Activated B cell treated with CpG ODN at 0.5 μM for 24 hours (primary cell): ENCODE results near the gene SLC25A24. TPM values are rescaled to one million over a fixed set of nuclear protein-coding genes. Genes with fewer than 3 reads are reported as not detected.

Source experiments
- ATAC-seq: fragments of 200-7000 bp; cut with Tn5 transposase; one replicate; pipeline ENCODE4 v1.10.0; 2021; ENCODE audit warnings: low read depth, mild to moderate bottlenecking, moderate library complexity
- CTCF ChIA-PET: fragments of 350-600 bp; sonication (Branson Sonifier 250); formaldehyde crosslinking; loops from one replicate; lab custom pipeline; 2021; ENCODE audit warnings: antibody characterized with exemption; lab: Charles Lee
- POLR2A ChIA-PET: fragments of 350-600 bp; sonication (Branson Sonifier 250); formaldehyde crosslinking; loops from one replicate; lab custom pipeline; 2021; ENCODE audit warnings: antibody characterized with exemption; lab: Charles Lee
- DNase-seq: peaks from one replicate; pipeline ENCODE4 v3.0.0; 2022
- H3K27ac Mint-ChIP-seq: one replicate; pipeline ENCODE4 v1.8.0; 2020; ENCODE audit warnings: mixed read lengths
- H3K27me3 Mint-ChIP-seq: one replicate; pipeline ENCODE4 v1.8.0; 2021; ENCODE audit warnings: mixed read lengths
- H3K36me3 Mint-ChIP-seq: one replicate; pipeline ENCODE4 v1.8.0; 2021; ENCODE audit warnings: low read depth, mixed read lengths
- H3K4me1 Mint-ChIP-seq: one replicate; pipeline ENCODE4 v1.8.0; 2021; ENCODE audit warnings: mixed read lengths
- H3K4me3 Mint-ChIP-seq: one replicate; pipeline ENCODE4 v1.8.0; 2020; ENCODE audit warnings: mild to moderate bottlenecking, mixed read lengths
- H3K9me3 Mint-ChIP-seq: one replicate; pipeline ENCODE4 v1.8.0; 2020; ENCODE audit warnings: mixed read lengths
- CTCF ChIP-seq: fragments of 200-600 bp; IDR thresholded peaks from one replicate; pipeline ENCODE4 v1.8.0; 2022; ENCODE audit warnings: antibody characterized with exemption, mild to moderate bottlenecking
- intact Hi-C: fragments of 100-400 bp; cut with micrococcal nuclease; formaldehyde crosslinking; loops from one replicate; pipeline ENCODE4 v1.15.1; 2024
- total RNA-seq: library from RNA; stranded (reverse); gene quantifications from 2 replicates; pipeline ENCODE4 v1.2.3, GENCODE V29; 2022

The SLC25A24 gene
- total RNA-seq, 1 donor from 2014 or later = 22.1 TPM

GRCh38 chr1:108084866-108085477 is 115.2 kb downstream of the SLC25A24 start:
- POLR2A ChIA-PET = no interaction called here
- H3K4me3 Mint-ChIP-seq = no peak overlapping the region
- DNase-seq (no peak), ATAC-seq (no peak)
- no peaks in the 10 kb centered on the region for H3K27me3 Mint-ChIP-seq
- CTCF ChIA-PET = no interaction called here
- H3K36me3 Mint-ChIP-seq = no peaks in the 10 kb centered on the region
- no peak for TF ChIP-seq CTCF
- no peaks in the 10 kb centered on the region for H3K9me3 Mint-ChIP-seq
- no peak overlapping the region for H3K27ac Mint-ChIP-seq
- intact Hi-C loops = no loop called here
- peaks cover 22% of the 10 kb centered on the region for H3K4me1 Mint-ChIP-seq

Other genes starting within 250 kb of the SLC25A24 start
- 28.7 and 29.1 TPM in 2 replicates for gene VAV3, start 235.2 kb downstream of the SLC25A24 start, total RNA-seq
- not detected in 2 replicates for gene NBPF4, start 43.7 kb upstream of the SLC25A24 start, total RNA-seq
- gene NBPF6, start 250.0 kb upstream of the SLC25A24 start, total RNA-seq = not detected in 2 replicates